ENCODE data around the gene YPEL3. TPM values are rescaled to one million over a fixed set of nuclear protein-coding genes. Genes with fewer than 3 reads are reported as not detected.

Gene YPEL3
- total RNA-seq, 1 donor from 2014 or later = 113 TPM

DNA sequence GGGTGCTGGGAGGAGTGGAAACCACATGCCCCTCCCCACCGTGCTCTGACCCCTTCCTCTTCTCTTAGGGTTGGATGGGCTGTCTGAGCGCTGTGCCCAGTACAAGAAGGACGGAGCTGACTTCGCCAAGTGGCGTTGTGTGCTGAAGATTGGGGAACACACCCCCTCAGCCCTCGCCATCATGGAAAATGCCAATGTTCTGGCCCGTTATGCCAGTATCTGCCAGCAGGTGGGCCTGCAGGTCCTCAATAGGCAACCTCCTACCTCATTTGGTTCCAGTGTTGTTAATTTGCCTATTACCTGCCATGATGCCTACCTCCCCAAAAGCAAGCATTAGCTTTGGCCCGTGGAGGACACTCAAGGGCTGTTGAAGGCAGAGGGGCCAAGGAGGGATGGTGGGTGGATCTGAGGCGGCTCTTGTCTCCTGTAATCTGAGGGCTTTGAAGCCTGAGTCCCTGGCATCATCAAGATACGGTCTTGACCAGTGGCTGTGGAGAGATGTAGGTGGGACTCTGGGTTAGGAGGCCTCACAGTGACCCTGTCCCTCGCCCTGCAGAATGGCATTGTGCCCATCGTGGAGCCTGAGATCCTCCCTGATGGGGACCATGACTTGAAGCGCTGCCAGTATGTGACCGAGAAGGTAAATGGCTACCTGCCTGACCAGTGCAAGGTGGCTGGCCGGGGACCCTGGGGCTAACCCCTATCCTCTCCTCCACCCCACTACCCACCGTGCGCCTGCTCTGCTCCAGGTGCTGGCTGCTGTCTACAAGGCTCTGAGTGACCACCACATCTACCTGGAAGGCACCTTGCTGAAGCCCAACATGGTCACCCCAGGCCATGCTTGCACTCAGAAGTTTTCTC is 27.0 kb downstream of the YPEL3 start:
- Histone ChIP-seq H3K36me3 (peaks cover 63% of the 10 kb centered on the region), H3K9me3 (no peaks in the 10 kb centered on the region), H3K4me1 (peaks cover 37% of the 10 kb centered on the region), H3K27ac (no peak overlapping the region), H3K27me3 (ENCODE audit: low read depth) (no peaks in the 10 kb centered on the region), H3K4me3 (no peak overlapping the region)
- ATAC-seq (no peak), DNase-seq (no peak)
- TF ChIP-seq, protein P1, sequence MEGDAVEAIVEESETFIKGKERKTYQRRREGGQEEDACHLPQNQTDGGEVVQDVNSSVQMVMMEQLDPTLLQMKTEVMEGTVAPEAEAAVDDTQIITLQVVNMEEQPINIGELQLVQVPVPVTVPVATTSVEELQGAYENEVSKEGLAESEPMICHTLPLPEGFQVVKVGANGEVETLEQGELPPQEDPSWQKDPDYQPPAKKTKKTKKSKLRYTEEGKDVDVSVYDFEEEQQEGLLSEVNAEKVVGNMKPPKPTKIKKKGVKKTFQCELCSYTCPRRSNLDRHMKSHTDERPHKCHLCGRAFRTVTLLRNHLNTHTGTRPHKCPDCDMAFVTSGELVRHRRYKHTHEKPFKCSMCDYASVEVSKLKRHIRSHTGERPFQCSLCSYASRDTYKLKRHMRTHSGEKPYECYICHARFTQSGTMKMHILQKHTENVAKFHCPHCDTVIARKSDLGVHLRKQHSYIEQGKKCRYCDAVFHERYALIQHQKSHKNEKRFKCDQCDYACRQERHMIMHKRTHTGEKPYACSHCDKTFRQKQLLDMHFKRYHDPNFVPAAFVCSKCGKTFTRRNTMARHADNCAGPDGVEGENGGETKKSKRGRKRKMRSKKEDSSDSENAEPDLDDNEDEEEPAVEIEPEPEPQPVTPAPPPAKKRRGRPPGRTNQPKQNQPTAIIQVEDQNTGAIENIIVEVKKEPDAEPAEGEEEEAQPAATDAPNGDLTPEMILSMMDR (IDR thresholded peaks at IDR 0.05) = peak; percentile 27
- intact Hi-C loops (cut with DNase I) = no loop called here

DNA sequence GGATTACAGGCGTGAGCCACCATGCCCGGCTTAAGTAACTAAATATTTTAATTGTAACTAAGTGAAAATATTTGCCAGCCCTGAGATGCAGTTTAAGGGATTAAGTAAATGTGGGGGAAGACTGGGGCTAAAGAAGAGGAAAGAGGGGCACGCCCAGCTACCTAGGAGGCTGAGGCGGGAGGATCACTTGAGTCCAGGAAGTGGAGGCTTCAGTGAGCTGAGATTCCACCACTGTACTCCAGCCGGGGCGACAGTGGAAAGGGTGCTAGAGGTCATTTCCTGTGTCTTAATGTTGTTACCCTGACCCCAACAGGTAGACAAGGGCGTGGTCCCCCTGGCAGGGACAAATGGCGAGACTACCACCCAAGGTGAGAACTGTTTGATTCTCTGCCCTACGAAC is 27.7 kb downstream of the YPEL3 start:
- Histone ChIP-seq H3K9me3 (no peaks in the 10 kb centered on the region), H3K27me3 (ENCODE audit: low read depth) (no peaks in the 10 kb centered on the region), H3K4me1 (peaks cover 44% of the 10 kb centered on the region), H3K27ac (no peak overlapping the region), H3K36me3 (peaks cover 63% of the 10 kb centered on the region), H3K4me3 (no peak overlapping the region)
- intact Hi-C loops (cut with DNase I) = no loop called here
- DNase-seq (no peak), ATAC-seq (no peak)
- TF ChIP-seq, protein P1 (IDR thresholded peaks at IDR 0.05) = no peak

DNA sequence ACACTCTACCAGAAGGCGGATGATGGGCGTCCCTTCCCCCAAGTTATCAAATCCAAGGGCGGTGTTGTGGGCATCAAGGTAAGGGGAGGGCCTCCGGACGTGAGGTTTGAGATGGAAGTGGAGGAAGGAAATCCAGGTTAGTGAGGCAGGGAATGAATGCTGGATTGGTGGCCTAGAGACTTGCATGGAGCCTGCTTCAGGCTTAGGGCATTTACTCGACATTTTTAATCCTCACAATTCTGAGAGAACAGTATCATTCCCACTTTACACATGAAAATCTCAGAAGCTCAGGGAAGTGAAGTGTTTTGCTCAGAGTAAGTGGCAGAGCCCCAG is 28.5 kb downstream of the YPEL3 start:
- Histone ChIP-seq H3K4me3 (peak overlapping the region; percentile 95), H3K9me3 (no peaks in the 10 kb centered on the region), H3K27me3 (ENCODE audit: low read depth) (no peaks in the 10 kb centered on the region), H3K27ac (peak overlapping the region; percentile 99), H3K4me1 (peaks cover 47% of the 10 kb centered on the region), H3K36me3 (peaks cover 56% of the 10 kb centered on the region)
- no peak for DNase-seq
- ATAC-seq = no peak
- intact Hi-C loops (cut with DNase I) = no loop called here
- TF ChIP-seq, protein P1 (IDR thresholded peaks at IDR 0.05) = no peak

DNA sequence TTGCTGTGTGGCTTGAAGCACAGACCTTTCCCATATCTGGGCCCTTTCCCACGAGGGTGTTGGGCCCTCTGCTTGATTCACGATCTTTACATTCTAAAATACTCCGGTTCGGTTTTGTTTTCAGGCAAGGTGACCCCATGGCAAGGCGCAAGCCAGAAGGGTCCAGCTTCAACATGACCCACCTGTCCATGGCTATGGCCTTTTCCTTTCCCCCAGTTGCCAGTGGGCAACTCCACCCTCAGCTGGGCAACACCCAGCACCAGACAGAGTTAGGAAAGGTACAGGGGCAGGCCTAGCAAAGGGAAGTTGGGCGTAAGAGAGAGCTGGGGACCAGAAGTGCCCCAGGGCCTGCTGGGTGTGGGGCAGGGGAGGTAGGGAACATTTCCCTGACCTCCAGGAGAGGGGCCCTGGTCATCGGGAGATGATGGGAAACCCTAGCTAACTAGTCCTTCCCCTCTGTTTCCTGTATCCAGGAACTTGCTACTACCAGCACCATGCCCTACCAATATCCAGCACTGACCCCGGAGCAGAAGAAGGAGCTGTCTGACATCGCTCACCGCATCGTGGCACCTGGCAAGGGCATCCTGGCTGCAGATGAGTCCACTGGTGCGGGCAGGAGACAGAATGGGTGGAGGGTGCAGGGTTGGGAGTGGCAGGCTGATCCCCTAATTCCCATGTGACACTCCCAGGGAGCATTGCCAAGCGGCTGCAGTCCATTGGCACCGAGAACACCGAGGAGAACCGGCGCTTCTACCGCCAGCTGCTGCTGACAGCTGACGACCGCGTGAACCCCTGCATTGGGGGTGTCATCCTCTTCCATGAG is 29.0 kb downstream of the YPEL3 start:
- H3K36me3 ChIP-seq = peaks cover 50% of the 10 kb centered on the region
- peaks cover 47% of the 10 kb centered on the region for H3K4me1 ChIP-seq
- H3K27ac ChIP-seq = peak overlapping the region; percentile 99
- no peaks in the 10 kb centered on the region for H3K9me3 ChIP-seq
- intact Hi-C loops (cut with DNase I) = no loop called here
- H3K4me3 ChIP-seq = peak overlapping the region; percentile 95
- TF ChIP-seq, protein P1 (IDR thresholded peaks at IDR 0.05) = no peak
- DNase-seq (peak; percentile 60), ATAC-seq (no peak)
- no peaks in the 10 kb centered on the region for H3K27me3 ChIP-seq (ENCODE audit: low read depth)

DNA sequence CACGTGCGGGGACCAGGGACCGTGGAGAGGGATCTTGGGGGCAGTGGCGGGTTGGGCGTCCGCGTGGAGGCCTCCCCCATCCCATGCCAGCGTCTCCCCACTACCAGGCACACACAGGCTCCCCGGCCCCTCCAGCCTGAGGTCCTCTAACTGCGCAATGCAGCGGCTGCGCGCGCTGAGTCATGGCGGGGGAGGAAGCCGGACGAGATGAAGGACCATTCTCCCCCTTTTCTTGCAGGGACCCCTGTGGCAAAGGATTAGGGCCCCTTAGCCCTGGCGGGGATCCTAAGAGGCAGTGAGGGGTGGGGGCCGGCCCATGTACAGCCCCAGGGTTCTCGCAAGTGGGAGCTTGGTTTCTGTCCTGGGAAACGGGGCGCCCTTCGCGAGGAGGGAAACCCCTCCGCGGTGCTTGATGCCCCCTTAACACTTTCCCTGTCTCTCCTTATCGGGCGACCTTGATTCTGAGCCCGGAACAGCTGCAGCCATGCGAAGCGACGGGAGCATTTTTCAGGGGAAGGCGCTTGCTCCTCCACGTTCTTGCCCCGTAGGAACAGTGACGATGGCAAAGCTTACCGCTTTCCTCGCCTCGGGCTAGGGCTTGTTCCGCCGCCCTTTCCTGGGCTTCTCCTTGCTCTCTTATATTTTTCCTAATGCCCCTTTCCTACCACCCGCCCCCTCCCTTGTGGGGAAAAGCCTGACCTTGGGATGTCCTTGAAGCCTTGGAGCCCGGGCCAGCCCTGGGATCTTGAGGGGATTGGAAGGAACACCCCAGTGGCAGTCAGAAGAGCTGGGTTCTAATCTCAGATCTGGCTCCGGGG is 29.9 kb downstream of the YPEL3 start:
- TF ChIP-seq, protein P1 (IDR thresholded peaks at IDR 0.05) = no peak
- no peaks in the 10 kb centered on the region for H3K27me3 ChIP-seq (ENCODE audit: low read depth)
- intact Hi-C loops (cut with DNase I) = no loop called here
- peak overlapping the region; percentile 99 for H3K27ac ChIP-seq
- DNase-seq (peak; percentile 76), ATAC-seq (peak; percentile 23 to 44)
- H3K4me3 ChIP-seq = peak overlapping the region; percentile 95
- peaks cover 42% of the 10 kb centered on the region for H3K36me3 ChIP-seq
- no peaks in the 10 kb centered on the region for H3K9me3 ChIP-seq
- H3K4me1 ChIP-seq = peaks cover 47% of the 10 kb centered on the region

Measured in lower lobe of right lung (tissue), 2 donors.